GM18505 (cell line): ENCODE measurements around the gene SLC26A9.
"Not testable (repeated sequence)": the region's sequence is repeated elsewhere in the genome, so short reads cannot be mapped to it uniquely, and the experiment has no call there.

Source experiments
- ATAC-seq: cut with Tn5 transposase; IDR thresholded peaks from one replicate; pipeline ENCODE4 v1.9.1; 2021; ENCODE audit not compliant: unreplicated experiment
- POLR2A ChIP-seq: IDR thresholded peaks from 4 replicates; pipeline ENCODE4 v1.6.1; 2011; ENCODE audit warnings: borderline replicate concordance; ENCODE audit not compliant: insufficient read depth, insufficient read length; ENCODE audit errors: extremely low read depth

SLC26A9 gene

DNA sequence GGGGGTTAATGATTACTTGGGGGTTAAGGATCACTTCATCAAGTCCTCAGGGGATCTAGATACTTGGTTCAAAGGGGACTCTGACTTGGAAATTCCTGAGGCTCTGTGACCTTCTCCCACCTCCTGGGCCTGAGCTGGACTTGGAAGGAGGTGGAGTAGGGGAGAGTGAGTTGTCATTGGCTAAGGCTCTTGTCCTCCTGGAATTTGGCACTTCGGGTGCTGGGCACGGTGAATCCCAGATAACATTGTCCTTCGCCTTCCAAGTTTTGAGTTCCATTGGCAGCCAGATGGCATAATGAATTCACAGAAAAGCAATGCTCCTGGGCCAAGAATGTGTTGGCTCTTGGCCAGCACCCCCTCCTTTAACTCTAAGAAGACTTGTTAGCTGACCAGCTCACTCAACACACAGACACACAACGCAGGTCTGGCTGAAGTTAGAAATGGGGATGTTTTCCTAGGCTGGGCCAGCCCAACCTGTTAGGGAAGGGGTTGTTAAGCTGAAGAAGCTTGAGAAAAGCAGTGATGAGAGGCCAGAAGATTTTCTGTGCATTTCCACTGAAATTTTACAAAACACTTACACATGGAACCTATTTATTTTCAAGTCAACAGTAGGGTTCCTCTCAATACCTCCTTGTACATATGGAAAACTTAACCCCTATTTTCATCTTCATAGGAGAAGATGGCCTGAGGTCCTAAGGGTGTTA, 29.7 kb downstream of the SLC26A9 start:
- no peak for TF ChIP-seq POLR2A
- ATAC-seq, result no peak

DNA sequence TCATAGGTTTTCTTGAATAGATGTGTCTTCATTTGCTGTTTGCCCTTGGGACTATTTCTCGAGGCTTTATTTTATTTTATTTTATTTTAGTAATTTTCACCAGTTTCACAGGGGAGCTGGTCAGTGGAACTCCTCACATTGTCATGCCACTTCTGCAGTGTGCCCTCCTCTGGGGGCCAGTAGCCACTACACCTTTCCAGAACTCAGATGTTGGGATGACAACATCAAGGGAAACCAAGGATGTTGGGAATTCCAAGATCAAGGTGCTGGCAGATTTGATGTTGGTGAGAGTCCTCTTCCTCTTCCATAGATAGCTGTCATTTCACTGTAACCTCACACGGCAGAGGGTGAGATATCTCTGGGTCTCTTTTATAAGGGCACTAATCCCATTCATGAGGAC, 35.5 kb downstream of the SLC26A9 start:
- ATAC-seq, result no peak

GRCh38 chr1:205905095-205905494, 38.2 kb downstream of the SLC26A9 start:
- ATAC-seq, result not testable (repeated sequence)

More for the DNA sequence above, 35.5 kb downstream of the SLC26A9 start:
- TF ChIP-seq POLR2A, result no peak

DNA sequence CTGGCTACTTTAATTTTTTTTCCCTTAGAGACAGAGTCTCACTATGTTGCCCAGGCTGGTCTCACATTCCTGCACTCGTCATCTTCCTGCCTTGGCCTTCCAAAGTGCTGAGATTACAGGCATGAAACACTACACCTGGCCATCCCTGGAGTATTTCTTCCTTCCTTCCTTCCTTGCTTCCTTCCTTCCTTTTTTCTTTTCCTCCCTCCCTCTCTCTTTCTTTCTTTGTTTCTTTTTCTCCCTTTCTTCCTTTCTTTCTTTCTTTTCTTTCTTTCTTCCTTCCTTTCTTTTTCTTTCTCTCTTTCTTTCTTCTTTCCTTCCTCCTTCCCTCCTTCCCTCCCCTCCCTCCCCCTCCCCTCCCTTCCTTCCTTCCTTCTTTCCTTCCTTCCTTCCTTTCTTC, 46.9 kb downstream of the SLC26A9 start:
- ATAC-seq, result no peak
- no peak for TF ChIP-seq POLR2A

DNA sequence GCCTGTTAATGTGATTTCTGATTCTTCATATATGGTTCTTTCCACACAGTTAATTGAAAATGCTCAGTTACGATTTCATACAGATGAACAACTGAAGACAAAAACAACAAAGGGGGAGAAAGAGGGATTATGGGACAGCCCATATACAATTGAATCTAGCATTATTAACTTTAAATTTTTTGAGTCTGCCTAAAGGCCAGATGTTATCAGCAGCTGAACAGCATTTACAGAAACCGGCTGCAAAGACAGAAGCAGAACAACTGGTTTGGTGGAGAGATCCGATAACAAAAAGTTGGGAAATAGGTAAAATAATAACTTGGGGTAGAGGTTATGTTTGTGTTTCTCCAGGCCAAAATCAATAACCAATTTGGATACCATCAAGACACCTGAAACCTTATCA, 49.1 kb downstream of the SLC26A9 start:
- ATAC-seq, result not testable (repeated sequence)

- ATAC-seq, result not testable (repeated sequence)
Measured at GRCh38 chr1:205892175-205892574, 51.1 kb downstream of the SLC26A9 start.

- not testable (repeated sequence) for ATAC-seq
Measured at GRCh38 chr1:205891481-205891880, 51.8 kb downstream of the SLC26A9 start.

- not testable (repeated sequence) for ATAC-seq
Measured at GRCh38 chr1:205890631-205891030, 52.6 kb downstream of the SLC26A9 start.

DNA sequence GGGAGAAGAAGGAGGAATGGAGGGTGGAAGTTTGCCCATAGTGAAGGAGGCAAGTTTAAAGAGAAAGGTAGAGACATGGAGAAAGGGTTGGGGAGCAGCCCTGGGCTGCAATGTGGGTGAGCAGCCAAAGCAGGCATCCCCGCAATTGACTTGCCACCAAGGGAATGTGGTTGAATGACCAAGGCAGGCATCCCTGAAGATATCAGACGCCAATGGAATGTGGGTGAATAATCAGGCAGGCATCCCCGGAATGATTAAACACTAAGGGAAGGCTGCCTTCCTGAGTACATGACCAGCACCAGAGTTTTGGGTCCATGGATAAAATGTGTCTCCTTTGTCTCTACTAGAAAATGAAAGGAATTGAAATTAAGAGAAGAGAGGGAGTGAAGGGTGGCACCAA, 53.5 kb downstream of the SLC26A9 start:
- ATAC-seq, result not testable (repeated sequence)

GRCh38 chr1:205889006-205889405, 54.2 kb downstream of the SLC26A9 start:
- not testable (repeated sequence) for ATAC-seq

DNA sequence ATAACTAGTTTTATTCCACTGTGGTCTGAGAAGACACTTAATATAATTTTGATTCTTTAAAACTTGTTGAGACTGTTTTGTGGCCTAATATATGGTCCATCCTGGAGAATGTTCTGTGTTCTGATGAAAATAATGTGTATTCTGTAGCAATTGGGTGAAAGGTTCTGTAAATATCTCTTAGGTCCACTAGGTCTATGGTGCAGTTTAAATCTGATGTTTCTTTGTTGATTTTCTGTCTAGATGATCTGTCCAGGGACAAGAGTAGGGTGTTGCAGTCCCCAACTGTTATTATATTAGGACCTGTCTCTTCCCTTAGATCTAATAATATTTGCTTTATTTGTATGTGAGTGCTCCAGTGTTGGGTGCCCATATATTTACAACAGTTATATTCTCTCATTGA, 59.5 kb downstream of the SLC26A9 start:
- no peak for ATAC-seq
- TF ChIP-seq POLR2A, result no peak

DNA sequence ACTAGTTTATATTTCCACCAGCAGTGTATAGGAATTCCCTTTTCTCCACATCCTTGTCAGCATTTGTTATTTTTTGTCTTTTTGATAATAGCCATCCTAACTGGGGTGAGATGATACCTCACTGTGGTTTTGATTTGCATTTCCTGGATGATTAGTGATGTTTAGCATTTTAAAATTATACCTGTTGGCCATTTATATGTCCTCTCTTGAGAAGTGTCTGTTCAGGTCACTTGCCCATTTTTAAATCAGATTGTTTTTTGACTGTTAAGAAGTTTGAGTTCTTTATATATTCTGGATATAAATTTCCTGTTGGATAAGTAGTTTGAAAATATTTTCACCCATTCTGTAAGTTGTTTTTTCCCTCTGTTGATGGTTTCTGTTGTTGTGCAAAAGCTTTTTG, 62.3 kb downstream of the SLC26A9 start:
- ATAC-seq, result no peak
- no peak for TF ChIP-seq POLR2A

- TF ChIP-seq POLR2A, result no peak
- no peak for ATAC-seq
Measured at GRCh38 chr1:205879974-205880373, 63.3 kb downstream of the SLC26A9 start.

- ATAC-seq, result no peak
- no peak for TF ChIP-seq POLR2A
Measured at GRCh38 chr1:205878026-205878425, 65.2 kb downstream of the SLC26A9 start.

DNA sequence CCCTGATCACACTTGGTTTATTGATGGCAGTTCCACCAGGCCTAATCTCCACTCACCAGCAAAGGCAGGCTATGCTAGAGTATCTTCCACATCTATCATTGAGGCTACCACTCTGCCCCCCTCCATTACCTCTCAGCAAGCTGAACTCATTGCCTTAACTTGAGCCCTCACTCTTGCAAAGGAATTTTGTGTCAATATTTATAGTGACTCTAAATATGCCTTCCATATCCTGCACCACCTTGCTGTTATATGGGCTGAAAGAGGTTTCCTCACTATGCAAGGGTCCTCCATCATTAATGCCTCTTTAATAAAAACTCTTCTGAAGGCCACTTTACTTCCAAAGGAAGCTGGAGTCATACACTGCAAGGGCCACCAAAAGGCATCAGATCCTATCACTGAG, 70.1 kb downstream of the SLC26A9 start:
- ATAC-seq, result not testable (repeated sequence)

DNA sequence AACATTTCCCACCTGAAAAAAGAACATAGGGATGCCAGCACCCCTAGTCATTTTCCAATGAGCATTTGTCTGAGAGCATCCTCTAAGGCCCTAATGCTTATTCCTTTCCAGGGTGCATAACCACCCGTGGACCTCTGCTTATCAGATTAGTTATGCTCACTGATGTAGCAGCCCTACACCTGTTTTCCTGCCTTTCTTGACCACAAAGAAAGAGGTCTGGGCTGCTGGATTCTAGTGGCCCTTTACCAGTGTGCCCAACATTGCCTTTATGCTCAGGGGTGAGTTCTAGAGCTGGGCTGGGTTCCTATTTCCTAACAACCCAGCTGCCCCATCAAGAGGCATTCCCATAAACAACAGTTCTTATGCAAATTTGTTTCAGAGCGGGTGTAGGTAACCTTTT, 73.0 kb downstream of the SLC26A9 start:
- no peak for TF ChIP-seq POLR2A
- ATAC-seq, result no peak
